ENCODE data around the gene EEF1AKMT1.

EEF1AKMT1 gene

GRCh38 chr13:20702530-20702914 is 71.2 kb downstream of the EEF1AKMT1 start:
- no peak for DNase-seq (ENCODE audit: low read depth)
- no peak for TF ChIP-seq CTCF (conservative IDR thresholded peaks at IDR 0.05; ENCODE audit: low read depth, low read length)

GRCh38 chr13:20701461-20701860 is 72.3 kb downstream of the EEF1AKMT1 start:
- no peak overlapping the region for H3K4me3 ChIP-seq (ENCODE audit: low read depth, low read length)

More at GRCh38 chr13:20702530-20702914, 71.2 kb downstream of the EEF1AKMT1 start:
- H3K4me3 ChIP-seq (ENCODE audit: low read depth, low read length), result peak overlapping the region; percentile 67

GRCh38 chr13:20700288-20700687 is 73.5 kb downstream of the EEF1AKMT1 start:
- DNase-seq (ENCODE audit: low read depth), result peak; percentile 39
- TF ChIP-seq CTCF (conservative IDR thresholded peaks at IDR 0.05; ENCODE audit: low read depth, low read length), result no peak
- no peak overlapping the region for H3K4me3 ChIP-seq (ENCODE audit: low read depth, low read length)

More at GRCh38 chr13:20701461-20701860, 72.3 kb downstream of the EEF1AKMT1 start:
- no peak for DNase-seq (ENCODE audit: low read depth)
- no peak for TF ChIP-seq CTCF (conservative IDR thresholded peaks at IDR 0.05; ENCODE audit: low read depth, low read length)

GRCh38 chr13:20699715-20700114 is 74.0 kb downstream of the EEF1AKMT1 start:
- no peak for TF ChIP-seq CTCF (conservative IDR thresholded peaks at IDR 0.05; ENCODE audit: low read depth, low read length)
- H3K4me3 ChIP-seq (ENCODE audit: low read depth, low read length), result no peak overlapping the region
- DNase-seq (ENCODE audit: low read depth), result no peak

GRCh38 chr13:20696073-20696472 is 77.7 kb downstream of the EEF1AKMT1 start:
- no peak for TF ChIP-seq CTCF (conservative IDR thresholded peaks at IDR 0.05; ENCODE audit: low read depth, low read length)
- DNase-seq (ENCODE audit: low read depth), result no peak
- H3K4me3 ChIP-seq (ENCODE audit: low read depth, low read length), result no peak overlapping the region

GRCh38 chr13:20691616-20692015 is 82.1 kb downstream of the EEF1AKMT1 start:
- no peak overlapping the region for H3K4me3 ChIP-seq (ENCODE audit: low read depth, low read length)
- no peak for DNase-seq (ENCODE audit: low read depth)
- TF ChIP-seq CTCF (conservative IDR thresholded peaks at IDR 0.05; ENCODE audit: low read depth, low read length), result no peak

- no peak for TF ChIP-seq CTCF (conservative IDR thresholded peaks at IDR 0.05; ENCODE audit: low read depth, low read length)
- H3K4me3 ChIP-seq (ENCODE audit: low read depth, low read length), result no peak overlapping the region
- DNase-seq (ENCODE audit: low read depth), result no peak
Observed at GRCh38 chr13:20689291-20689690, 84.5 kb downstream of the EEF1AKMT1 start.
